Right atrium auricular region (tissue), 2 donors: ENCODE results near the gene GATAD2B. TPM values are rescaled to one million over a fixed set of nuclear protein-coding genes. Genes with fewer than 3 reads are reported as not detected.
"Not testable (repeated sequence)": the region's sequence is repeated elsewhere in the genome, so short reads cannot be mapped to it uniquely, and the experiment has no call there.

ENCODE experiments used
- DNase-seq: peaks from one replicate; pipeline ENCODE4 v3.0.0-alpha.2; 2019; ENCODE audit warnings: low spot score
- H3K27ac ChIP-seq, 2 donors: fragments of 200-600 bp; sonication (generic); 1 replicate in 1 of 2; 2 replicates in 1 of 2; pipeline ENCODE4 v1.5.1; 2016 to 2019
- H3K27me3 ChIP-seq, 2 donors: fragments of 200-600 bp; sonication (generic); one replicate each; pipeline versions ENCODE4 v1.5.1 to v1.6.0; 2017 to 2019
- H3K36me3 ChIP-seq: fragments of 200-600 bp; sonication (generic); one replicate; pipeline ENCODE4 v1.5.1; 2016
- H3K4me1 ChIP-seq, 2 donors: fragments of 200-600 bp; sonication (generic); one replicate each; pipeline versions ENCODE4 v1.5.1 to v1.6.0; 2017 to 2019
- H3K4me3 ChIP-seq, 2 donors: fragments of 200-600 bp; sonication (generic); 1 replicate in 1 of 2; 2 replicates in 1 of 2; pipeline ENCODE4 v1.5.1; 2017 to 2019; ENCODE audit warnings: mild to moderate bottlenecking in 1 of 2, moderate library complexity in 1 of 2
- H3K9me3 ChIP-seq, 2 donors: fragments of 200-600 bp; sonication (generic); one replicate each; pipeline ENCODE4 v1.5.1; 2019
- total RNA-seq, 2 donors: library from RNA; depleted of rRNA; stranded (reverse); fragments of >200 nt; gene quantifications; one replicate each; pipeline ENCODE4 v1.1.0, GENCODE V29; 2016
- TF ChIP-seq, protein P1 (sequence below), 2 donors: fragments of 200-600 bp; sonication (generic); IDR thresholded peaks; one replicate each; pipeline ENCODE4 v1.5.1; 2019; ENCODE audit warnings: antibody characterized with exemption in 2 of 2

The GATAD2B gene
- total RNA-seq, 2 donors from 2014 or later: 18.7 to 32.7 TPM

DNA sequence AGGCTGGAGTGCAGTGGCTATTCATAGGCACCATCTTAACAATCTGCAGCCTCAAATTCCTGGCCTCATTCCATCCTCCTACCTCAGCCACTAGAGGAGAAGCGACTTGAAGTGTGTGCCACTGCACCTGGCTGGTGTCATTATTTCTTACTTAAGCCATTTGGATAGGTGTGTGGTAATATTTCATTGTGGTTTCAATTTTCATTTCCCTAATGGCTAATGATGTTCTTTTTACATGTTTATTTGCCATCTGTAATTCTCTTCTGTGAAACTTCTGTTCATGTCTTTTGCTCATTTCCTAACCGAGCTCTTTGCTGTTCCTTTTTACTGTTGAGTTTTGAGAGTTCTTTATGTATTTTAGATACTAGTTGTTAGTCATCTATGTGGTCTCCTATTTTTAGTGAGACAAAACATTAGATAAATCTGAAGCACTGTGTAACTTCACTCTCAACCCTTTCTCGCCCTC is 80.7 kb downstream of the GATAD2B start:
- no peak overlapping the region for H3K4me3 ChIP-seq
- H3K9me3 ChIP-seq: no peaks in the 10 kb centered on the region
- H3K36me3 ChIP-seq: no peaks in the 10 kb centered on the region
- DNase-seq: no peak
- H3K27ac ChIP-seq: no peak overlapping the region
- no peaks in the 10 kb centered on the region for H3K4me1 ChIP-seq
- H3K27me3 ChIP-seq: no peaks in the 10 kb centered on the region
- TF ChIP-seq, protein P1, sequence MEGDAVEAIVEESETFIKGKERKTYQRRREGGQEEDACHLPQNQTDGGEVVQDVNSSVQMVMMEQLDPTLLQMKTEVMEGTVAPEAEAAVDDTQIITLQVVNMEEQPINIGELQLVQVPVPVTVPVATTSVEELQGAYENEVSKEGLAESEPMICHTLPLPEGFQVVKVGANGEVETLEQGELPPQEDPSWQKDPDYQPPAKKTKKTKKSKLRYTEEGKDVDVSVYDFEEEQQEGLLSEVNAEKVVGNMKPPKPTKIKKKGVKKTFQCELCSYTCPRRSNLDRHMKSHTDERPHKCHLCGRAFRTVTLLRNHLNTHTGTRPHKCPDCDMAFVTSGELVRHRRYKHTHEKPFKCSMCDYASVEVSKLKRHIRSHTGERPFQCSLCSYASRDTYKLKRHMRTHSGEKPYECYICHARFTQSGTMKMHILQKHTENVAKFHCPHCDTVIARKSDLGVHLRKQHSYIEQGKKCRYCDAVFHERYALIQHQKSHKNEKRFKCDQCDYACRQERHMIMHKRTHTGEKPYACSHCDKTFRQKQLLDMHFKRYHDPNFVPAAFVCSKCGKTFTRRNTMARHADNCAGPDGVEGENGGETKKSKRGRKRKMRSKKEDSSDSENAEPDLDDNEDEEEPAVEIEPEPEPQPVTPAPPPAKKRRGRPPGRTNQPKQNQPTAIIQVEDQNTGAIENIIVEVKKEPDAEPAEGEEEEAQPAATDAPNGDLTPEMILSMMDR (IDR thresholded peaks at IDR 0.05): no peak

DNA sequence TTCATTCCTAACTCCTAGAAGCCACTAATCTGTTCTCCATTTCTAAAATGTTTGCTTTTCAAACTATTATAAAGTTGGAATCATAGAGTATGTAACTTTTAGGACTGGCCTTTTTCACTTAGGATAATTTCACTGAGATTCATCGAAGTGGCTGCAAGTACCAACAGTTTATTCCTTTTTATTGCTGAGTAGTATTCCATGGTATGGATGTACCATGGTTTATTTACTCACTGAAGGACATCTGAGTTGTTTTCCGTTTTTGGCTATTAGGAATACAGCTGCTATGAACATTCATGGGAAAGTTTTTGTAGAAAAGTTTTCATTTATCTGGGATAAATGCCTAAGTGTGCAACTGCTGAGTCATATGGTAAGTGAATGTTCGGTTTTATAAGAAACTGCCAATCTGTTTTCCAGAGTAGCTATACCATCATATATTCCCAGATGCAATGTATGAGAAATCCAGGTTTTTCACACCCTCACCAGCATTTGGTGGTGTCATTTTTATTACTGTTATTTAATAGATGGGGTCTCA is 81.2 kb downstream of the GATAD2B start:
- TF ChIP-seq, protein P1 (IDR thresholded peaks at IDR 0.05): no peak
- no peak for DNase-seq
- H3K27ac ChIP-seq: no peak overlapping the region

DNA sequence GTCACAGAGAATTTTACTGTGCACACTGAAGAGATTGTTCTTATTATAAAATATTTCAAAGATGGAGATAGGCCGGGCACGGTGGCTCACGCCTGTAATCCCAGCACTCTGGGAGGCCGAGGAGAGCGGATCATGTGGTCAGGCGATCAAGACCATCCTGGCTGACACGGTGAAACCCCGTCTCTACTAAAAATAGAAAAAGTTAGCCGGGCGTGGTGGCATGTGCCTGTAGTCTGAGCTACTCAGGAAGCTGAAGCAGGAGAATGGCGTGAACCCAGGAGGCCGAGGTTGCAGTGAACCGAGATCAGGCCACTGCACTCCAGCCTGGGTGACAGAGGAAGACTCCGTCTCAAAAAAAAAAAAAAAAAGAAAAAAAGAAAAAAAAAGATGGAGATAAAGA is 82.0 kb downstream of the GATAD2B start:
- not testable (repeated sequence) for H3K9me3 ChIP-seq, H3K27me3 ChIP-seq, H3K4me1 ChIP-seq, H3K27ac ChIP-seq, H3K4me3 ChIP-seq, DNase-seq, H3K36me3 ChIP-seq

More for the DNA sequence above, 81.2 kb downstream of the GATAD2B start:
- H3K9me3 ChIP-seq: no peaks in the 10 kb centered on the region
- no peak overlapping the region for H3K4me3 ChIP-seq
- no peaks in the 10 kb centered on the region for H3K27me3 ChIP-seq
- no peaks in the 10 kb centered on the region for H3K36me3 ChIP-seq
- no peaks in the 10 kb centered on the region for H3K4me1 ChIP-seq

DNA sequence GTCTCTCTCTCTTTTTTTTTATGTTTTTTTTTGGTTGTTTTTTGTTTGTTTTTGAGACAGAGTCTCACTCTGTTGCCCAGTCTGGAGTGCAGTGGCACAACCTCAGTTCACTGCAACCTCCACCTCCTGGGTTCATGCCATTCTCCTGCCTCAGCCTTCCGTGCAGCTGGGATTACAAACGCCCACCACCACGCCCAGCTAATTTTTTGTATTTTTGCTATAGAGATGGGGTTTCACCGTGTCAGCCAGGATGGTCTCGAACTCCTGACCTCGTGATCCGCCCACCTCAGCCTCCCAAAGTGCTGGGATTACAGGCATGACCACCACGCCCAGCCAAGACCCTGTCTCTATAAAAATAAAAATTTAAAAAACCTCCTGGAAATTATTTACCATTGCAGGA is 88.8 kb downstream of the GATAD2B start:
- not testable (repeated sequence) for DNase-seq, H3K4me1 ChIP-seq, H3K27me3 ChIP-seq, H3K9me3 ChIP-seq, H3K4me3 ChIP-seq, H3K27ac ChIP-seq, H3K36me3 ChIP-seq

DNA sequence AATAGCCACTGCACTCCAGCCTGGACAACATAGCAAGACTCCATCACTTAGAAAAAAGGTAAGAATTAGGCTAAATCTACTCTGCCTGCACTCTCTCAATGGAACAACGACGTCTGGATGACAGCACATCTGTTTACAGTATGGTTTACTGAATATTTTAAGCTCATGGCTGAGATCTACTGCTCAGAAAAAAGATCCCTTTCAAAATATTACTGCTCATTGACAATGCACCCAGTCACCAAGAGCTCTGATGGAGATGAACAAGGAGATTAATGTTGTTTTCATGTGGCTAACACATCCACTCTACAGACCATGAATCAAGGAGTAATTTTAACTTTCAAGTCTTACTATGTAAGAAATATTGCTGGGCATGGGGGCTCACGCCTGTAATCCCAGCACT is 89.6 kb downstream of the GATAD2B start:
- H3K36me3 ChIP-seq: peaks cover 3% of the 10 kb centered on the region
- TF ChIP-seq, protein P1 (IDR thresholded peaks at IDR 0.05): no peak
- no peak overlapping the region for H3K27ac ChIP-seq
- no peaks in the 10 kb centered on the region for H3K9me3 ChIP-seq
- H3K4me1 ChIP-seq: no peaks in the 10 kb centered on the region
- H3K27me3 ChIP-seq: no peaks in the 10 kb centered on the region
- H3K4me3 ChIP-seq: no peak overlapping the region
- no peak for DNase-seq

DNA sequence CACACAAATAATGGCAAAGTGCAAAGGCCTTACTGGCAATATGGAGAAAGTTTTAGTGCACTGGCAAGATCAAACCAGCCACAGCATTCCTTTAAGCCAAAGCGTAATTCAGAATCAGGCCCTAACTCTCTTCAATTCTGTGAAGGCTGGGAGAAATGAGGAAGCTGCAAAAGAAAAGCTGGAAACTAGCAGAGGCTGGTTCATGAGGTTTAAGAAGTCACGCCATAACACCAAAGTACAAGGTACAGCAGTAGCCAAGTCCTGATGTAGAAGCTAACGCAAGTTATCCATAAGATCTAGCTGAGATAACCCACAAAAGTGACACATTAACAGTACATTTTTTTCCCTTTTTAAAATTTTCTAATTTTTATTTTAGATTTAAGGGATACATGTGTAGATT is 90.5 kb downstream of the GATAD2B start:
- Histone ChIP-seq H3K4me3 (no peak overlapping the region), H3K4me1 (no peaks in the 10 kb centered on the region), H3K27me3 (no peaks in the 10 kb centered on the region), H3K27ac (no peak overlapping the region), H3K9me3 (no peaks in the 10 kb centered on the region), H3K36me3 (peaks cover 12% of the 10 kb centered on the region)
- TF ChIP-seq, protein P1 (IDR thresholded peaks at IDR 0.05): no peak
- DNase-seq: no peak

DNA sequence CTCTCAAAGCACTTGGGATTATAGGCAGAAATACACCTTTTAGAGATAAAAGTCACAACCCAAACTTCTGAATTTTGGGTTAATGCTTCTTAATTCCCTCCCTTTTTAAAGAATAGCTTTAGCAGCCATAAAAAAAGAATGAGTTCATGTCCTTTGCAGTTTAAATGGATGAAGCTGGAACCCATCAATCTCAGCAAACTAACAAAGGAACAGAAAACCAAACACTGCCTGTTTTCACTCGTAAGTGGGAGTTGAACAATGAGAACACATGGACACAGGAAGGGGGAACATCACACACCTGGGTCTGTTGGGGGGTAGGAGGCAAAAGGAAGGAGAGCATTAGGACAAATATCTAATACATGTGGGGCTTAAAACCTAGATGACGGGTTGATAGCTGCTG is 91.7 kb downstream of the GATAD2B start:
- no peak for DNase-seq
- Histone ChIP-seq H3K36me3 (peaks cover 20% of the 10 kb centered on the region), H3K9me3 (no peaks in the 10 kb centered on the region), H3K27me3 (no peaks in the 10 kb centered on the region), H3K4me1 (peaks cover 0 to 4% of the 10 kb centered on the region in 2 donors), H3K4me3 (no peak overlapping the region), H3K27ac (no peak overlapping the region)
- TF ChIP-seq, protein P1 (IDR thresholded peaks at IDR 0.05): no peak
